Right lobe of liver (tissue), 4 donors: ENCODE measurements around the gene TC2N.

Source experiments
- CTCF ChIP-seq, 4 donors: fragments of 200-600 bp in 3 of 4; fragments of 450-650 bp in 1 of 4; IDR thresholded peaks; one replicate each; pipeline versions ENCODE4 v1.5.1 to v1.8.0; 2016 to 2022; ENCODE audit warnings: antibody characterized with exemption in 4 of 4, mild to moderate bottlenecking in 2 of 4
- POLR2A ChIP-seq: fragments of 450-650 bp; IDR thresholded peaks from one replicate; pipeline ENCODE4 v1.6.1; 2017; ENCODE audit warnings: antibody characterized with exemption, mild to moderate bottlenecking
- donor health status: DM: no; HTN: no; CAD: no.
- donor health status: DM: no; HTN: no; CAD: no.
- donor health status: DM: no; HTN: yes; CAD: no.

- no peak for TF ChIP-seq CTCF (IDR thresholded peaks at IDR 0.05)
- TF ChIP-seq POLR2A = no peak
Measured at GRCh38 chr14:91885113-91885712, 17.9 kb upstream of the TC2N start.
